Mesenchymal stem cell (in vitro differentiated cells and primary cell): ENCODE measurements around the gene RANBP9.
A peak's percentile ranks its signal among the peaks of the same experiment; 100 is the strongest.

Experiments
- DNase-seq: peaks from one replicate; pipeline ENCODE4 v3.0.0-alpha.2; 2013
- H2AFZ ChIP-seq: one replicate; pipeline ENCODE4 v1.6.1; 2013; ENCODE audit warnings: low read depth, mild to moderate bottlenecking, control low read depth, inconsistent platforms, low read length, moderate library complexity
- H2AK5ac ChIP-seq: 2 replicates; pipeline ENCODE4 v1.6.1; 2013; ENCODE audit warnings: low read length, moderate library complexity, mild to moderate bottlenecking, inconsistent platforms; ENCODE audit not compliant: severe bottlenecking
- H2BK120ac ChIP-seq: one replicate; pipeline ENCODE4 v1.6.1; 2013; ENCODE audit warnings: low read depth, mild to moderate bottlenecking, inconsistent platforms, low read length, moderate library complexity
- H2BK12ac ChIP-seq, 2 experiments: one replicate each; pipeline ENCODE4 v1.6.1; 2013; ENCODE audit warnings: inconsistent platforms in 2 of 2, low read length in 2 of 2, mild to moderate bottlenecking in 2 of 2, moderate library complexity in 2 of 2, control low read depth in 1 of 2
- H2BK15ac ChIP-seq: one replicate; pipeline ENCODE4 v1.6.1; 2013; ENCODE audit warnings: mild to moderate bottlenecking, low read depth, inconsistent platforms; ENCODE audit not compliant: poor library complexity, severe bottlenecking
- H2BK5ac ChIP-seq: 2 replicates; pipeline ENCODE4 v1.6.1; 2013; ENCODE audit warnings: low read depth, mild to moderate bottlenecking, low read length, control low read depth, inconsistent platforms; ENCODE audit not compliant: poor library complexity, severe bottlenecking
- H3K14ac ChIP-seq, 2 experiments: one replicate each; pipeline ENCODE4 v1.6.1; 2013; ENCODE audit warnings: inconsistent platforms in 2 of 2, low read length in 2 of 2, control low read depth in 1 of 2, mild to moderate bottlenecking in 1 of 2, moderate library complexity in 1 of 2
- H3K18ac ChIP-seq, 2 experiments: one replicate each; pipeline ENCODE4 v1.6.1; 2013; ENCODE audit warnings: inconsistent platforms in 2 of 2, low read length in 2 of 2, control low read depth in 1 of 2, low read depth in 1 of 2, mild to moderate bottlenecking in 1 of 2
- H3K23ac ChIP-seq, 2 experiments: one replicate each; pipeline ENCODE4 v1.6.1; 2013; ENCODE audit warnings: inconsistent platforms in 2 of 2, low read length in 2 of 2, mild to moderate bottlenecking in 2 of 2, moderate library complexity in 2 of 2, control low read depth in 1 of 2
- H3K27ac ChIP-seq: 2 replicates; pipeline ENCODE4 v1.5.1; 2013; ENCODE audit warnings: mild to moderate bottlenecking, moderate library complexity, low read length, control low read depth, inconsistent platforms; ENCODE audit not compliant: poor library complexity, severe bottlenecking
- H3K27me3 ChIP-seq, 2 experiments: 2 replicates each; pipeline versions ENCODE4 v1.6.1 to v1.7.0; 2013; ENCODE audit warnings: low read length in 2 of 2, mild to moderate bottlenecking in 2 of 2, moderate library complexity in 2 of 2, control low read depth in 1 of 2, inconsistent platforms in 1 of 2; ENCODE audit not compliant: control insufficient read depth in 1 of 2, insufficient read depth in 1 of 2
- H3K36me3 ChIP-seq, 2 experiments: 2 replicates each; pipeline versions ENCODE4 v1.6.1 to v1.7.0; 2013; ENCODE audit warnings: low read length in 2 of 2, control low read depth in 1 of 2, inconsistent platforms in 1 of 2, low read depth in 1 of 2, mild to moderate bottlenecking in 1 of 2; ENCODE audit not compliant: insufficient read depth in 2 of 2, control insufficient read depth in 1 of 2
- H3K4ac ChIP-seq, 2 experiments: one replicate each; pipeline ENCODE4 v1.6.1; 2013; ENCODE audit warnings: inconsistent platforms in 2 of 2, low read length in 2 of 2, mild to moderate bottlenecking in 2 of 2, moderate library complexity in 2 of 2, control low read depth in 1 of 2, low read depth in 1 of 2
- H3K4me1 ChIP-seq: 2 replicates; pipeline ENCODE4 v1.6.1; 2013; ENCODE audit warnings: low read depth, low read length, control low read depth; ENCODE audit not compliant: control insufficient read depth, insufficient read depth
- H3K4me2 ChIP-seq: 2 replicates; pipeline ENCODE4 v1.6.1; 2013; ENCODE audit warnings: low read length, mild to moderate bottlenecking, inconsistent platforms; ENCODE audit not compliant: poor library complexity, severe bottlenecking
- H3K4me3 ChIP-seq, 2 experiments: 2 replicates each; pipeline versions ENCODE4 v1.5.1 to v1.7.0; 2013; ENCODE audit warnings: low read length in 2 of 2, mild to moderate bottlenecking in 2 of 2, control low read depth in 1 of 2, low read depth in 1 of 2; ENCODE audit not compliant: insufficient read depth in 1 of 2
- H3K79me1 ChIP-seq: replicated peaks from 2 replicates; pipeline ENCODE4 v1.6.1; 2013; ENCODE audit warnings: mild to moderate bottlenecking, control low read depth, low read length, inconsistent platforms; ENCODE audit not compliant: poor library complexity, severe bottlenecking
- H3K9ac ChIP-seq: 2 replicates; pipeline ENCODE4 v1.7.0; 2013; ENCODE audit warnings: mild to moderate bottlenecking, low read length, moderate library complexity
- H3K9me3 ChIP-seq: 2 replicates; pipeline ENCODE4 v1.7.0; 2013; ENCODE audit warnings: mild to moderate bottlenecking, low read length; ENCODE audit not compliant: control insufficient read depth
- H4K8ac ChIP-seq: one replicate; pipeline ENCODE4 v1.6.1; 2013; ENCODE audit warnings: inconsistent platforms, mild to moderate bottlenecking, low read length, moderate library complexity
- H4K91ac ChIP-seq: one replicate; pipeline ENCODE4 v1.6.1; 2013; ENCODE audit warnings: mild to moderate bottlenecking, low read length, inconsistent platforms
- WGBS: methylation state at CpG from one replicate; pipeline ENCODE4 v1.1.7; 2013; ENCODE audit warnings: mixed read lengths; 5-methylcytosine and 5-hydroxymethylcytosine counted together

RANBP9 gene

GRCh38 chr6:13648850-13649249 is 62.8 kb downstream of the RANBP9 start:
- H3K4me2 ChIP-seq, result no peak overlapping the region
- no peak overlapping the region for H4K8ac ChIP-seq
- no peak overlapping the region for H4K91ac ChIP-seq
- H2BK12ac ChIP-seq, result no peak overlapping the region
- H3K27ac ChIP-seq, result no peak overlapping the region
- H2AFZ ChIP-seq, result no peak overlapping the region
- no peak overlapping the region for H3K9ac ChIP-seq
- no peak overlapping the region for H3K14ac ChIP-seq
- no peak overlapping the region for H2BK120ac ChIP-seq
- no peaks in the 10 kb centered on the region for H3K4me1 ChIP-seq
- no peak overlapping the region for H3K23ac ChIP-seq
- H2AK5ac ChIP-seq, result no peak overlapping the region
- H3K27me3 ChIP-seq, result no peaks in the 10 kb centered on the region
- no peak overlapping the region for H3K4ac ChIP-seq
- no peak overlapping the region for H3K4me3 ChIP-seq
- peaks cover 0 to 58% of the 10 kb centered on the region in 2 experiments for H3K36me3 ChIP-seq
- H3K9me3 ChIP-seq, result no peaks in the 10 kb centered on the region
- H2BK15ac ChIP-seq, result no peak overlapping the region
- DNase-seq, result no peak
- no peak overlapping the region for H2BK5ac ChIP-seq
- peaks cover 19% of the 10 kb centered on the region for H3K79me1 ChIP-seq
- H3K18ac ChIP-seq, result no peak overlapping the region

- H3K4me2 ChIP-seq, result no peak overlapping the region
- peaks cover 5 to 86% of the 10 kb centered on the region in 2 experiments for H3K36me3 ChIP-seq
- DNase-seq, result no peak
- WGBS, result 75% methylated on average over 1 of the region's 3 CpGs
- H4K91ac ChIP-seq, result no peak overlapping the region
- no peak overlapping the region for H2BK12ac ChIP-seq
- no peaks in the 10 kb centered on the region for H3K9me3 ChIP-seq
- H3K27ac ChIP-seq, result no peak overlapping the region
- H3K4me3 ChIP-seq, result no peak overlapping the region
- H3K79me1 ChIP-seq, result peaks cover 10% of the 10 kb centered on the region
- no peak overlapping the region for H3K18ac ChIP-seq
- H3K4ac ChIP-seq, result no peak overlapping the region
- H2BK5ac ChIP-seq, result no peak overlapping the region
- no peaks in the 10 kb centered on the region for H3K4me1 ChIP-seq
- H2BK15ac ChIP-seq, result no peak overlapping the region
- no peak overlapping the region for H3K23ac ChIP-seq
- no peak overlapping the region for H2AK5ac ChIP-seq
- no peak overlapping the region for H2AFZ ChIP-seq
- no peak overlapping the region for H3K14ac ChIP-seq
- no peak overlapping the region for H4K8ac ChIP-seq
- no peak overlapping the region for H2BK120ac ChIP-seq
- H3K9ac ChIP-seq, result no peak overlapping the region
- H3K27me3 ChIP-seq, result no peaks in the 10 kb centered on the region
Measured at GRCh38 chr6:13643125-13643524, 68.5 kb downstream of the RANBP9 start.

- Histone ChIP-seq H3K4ac (no peak overlapping the region), H3K36me3 (peaks cover 5 to 92% of the 10 kb centered on the region in 2 experiments), H2BK15ac (no peak overlapping the region), H3K23ac (no peak overlapping the region), H4K8ac (no peak overlapping the region), H3K9me3 (no peaks in the 10 kb centered on the region), H4K91ac (no peak overlapping the region), H3K4me2 (no peak overlapping the region), H3K14ac (no peak overlapping the region), H2AK5ac (no peak overlapping the region), H3K4me1 (no peaks in the 10 kb centered on the region), H3K9ac (peak overlapping the region; percentile 23), H3K27ac (no peak overlapping the region), H3K18ac (no peak overlapping the region), H3K27me3 (no peaks in the 10 kb centered on the region), H3K79me1 (peaks cover 10% of the 10 kb centered on the region), H2BK12ac (no peak overlapping the region), H2AFZ (no peak overlapping the region), H2BK5ac (no peak overlapping the region), H2BK120ac (no peak overlapping the region), H3K4me3 (no peak overlapping the region)
- 100% methylated on average over 1 of the region's 5 CpGs for WGBS
- no peak for DNase-seq
Measured at GRCh38 chr6:13641315-13641714, 70.3 kb downstream of the RANBP9 start.

DNA sequence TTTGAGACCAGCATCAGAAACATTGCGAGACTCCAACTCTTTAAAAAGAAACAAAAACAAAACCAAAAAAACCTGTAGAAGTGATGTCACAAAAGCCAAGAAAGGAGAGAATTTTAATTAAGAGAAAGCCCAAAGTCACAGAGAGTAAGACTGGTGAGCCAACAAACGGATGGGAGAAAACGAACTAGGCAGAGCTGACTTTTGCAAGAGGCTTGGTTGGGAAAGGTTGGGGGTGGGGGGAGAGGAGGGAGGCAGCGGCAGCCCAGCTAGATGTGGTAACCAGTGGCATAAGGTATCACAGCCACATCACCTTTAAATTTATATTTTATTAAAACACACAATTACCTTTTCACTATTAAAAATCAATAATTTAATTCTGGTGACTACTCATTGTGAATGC is 73.0 kb downstream of the RANBP9 start:
- Histone ChIP-seq H3K4me2 (no peak overlapping the region), H3K9ac (no peak overlapping the region), H3K36me3 (peaks cover 5 to 94% of the 10 kb centered on the region in 2 experiments), H3K4me3 (no peak overlapping the region), H3K4me1 (no peaks in the 10 kb centered on the region), H2BK12ac (no peak overlapping the region), H4K8ac (no peak overlapping the region), H3K4ac (no peak overlapping the region), H3K14ac (no peak overlapping the region), H3K9me3 (no peaks in the 10 kb centered on the region), H3K23ac (no peak overlapping the region), H2BK120ac (no peak overlapping the region), H3K27me3 (no peaks in the 10 kb centered on the region), H3K27ac (no peak overlapping the region), H4K91ac (no peak overlapping the region), H2AFZ (no peak overlapping the region), H3K79me1 (peaks cover 8% of the 10 kb centered on the region), H2BK15ac (no peak overlapping the region), H2BK5ac (no peak overlapping the region), H2AK5ac (no peak overlapping the region), H3K18ac (no peak overlapping the region)
- 90% methylated on average over 2 of the region's 4 CpGs for WGBS
- no peak for DNase-seq
